Measurements from ENCODE around the gene NTM. TPM values are rescaled to one million over a fixed set of nuclear protein-coding genes. Genes with fewer than 3 reads are reported as not detected.

Gene NTM
- total and polyA plus RNA-seq, 2 donors (not counting 1 experiment from before 2014, with no cell fraction given), result 12.3 to 28.6 TPM

GRCh38 chr11:132264616-132265015, 894.2 kb downstream of the NTM start:
- Histone ChIP-seq H4K20me1 (ENCODE audit: control insufficient read depth, extremely low read depth, insufficient read depth, low read length) (no peaks in the 10 kb centered on the region), H3K4me3 (replicated peaks in 1 of 4; ENCODE audit: control extremely low read depth in 1 of 4, insufficient read depth in 1 of 4, low read depth in 3 of 4, low read length in 4 of 4) (no peak overlapping the region), H3K4me2 (ENCODE audit: extremely low read depth, insufficient read depth, low read length) (no peak overlapping the region), H3K9me3 (ENCODE audit: control insufficient read depth, insufficient read depth, low read depth, low read length) (no peaks in the 10 kb centered on the region), H3K79me2 (ENCODE audit: control insufficient read depth, insufficient read depth, low read length) (no peaks in the 10 kb centered on the region), H3K27me3 (ENCODE audit: control insufficient read depth, insufficient read depth, low read length) (no peaks in the 10 kb centered on the region), H3K9ac (ENCODE audit: insufficient read depth, low read length) (no peak overlapping the region), H3K36me3 (ENCODE audit: control insufficient read depth, insufficient read depth, low read length) (no peaks in the 10 kb centered on the region), H3K4me1 (ENCODE audit: control insufficient read depth, extremely low read depth, insufficient read depth, low read length) (no peaks in the 10 kb centered on the region), H2AFZ (ENCODE audit: low read length) (no peak overlapping the region), H3K27ac (ENCODE audit: insufficient read depth, low read length) (no peak overlapping the region)
- TF ChIP-seq CTCF (conservative IDR thresholded peaks at IDR 0.05 in 1 of 2, IDR thresholded peaks at IDR 0.05 in 1 of 2; ENCODE audit: low read depth in 1 of 2, low read length in 2 of 2), result no peak
- DNase-seq (ENCODE audit: low read depth in 2 of 2), result no peak

- Histone ChIP-seq H3K27ac (ENCODE audit: insufficient read depth, low read length) (no peak overlapping the region), H4K20me1 (ENCODE audit: control insufficient read depth, extremely low read depth, insufficient read depth, low read length) (no peaks in the 10 kb centered on the region), H3K9ac (ENCODE audit: insufficient read depth, low read length) (no peak overlapping the region), H3K27me3 (ENCODE audit: control insufficient read depth, insufficient read depth, low read length) (no peaks in the 10 kb centered on the region), H2AFZ (ENCODE audit: low read length) (no peak overlapping the region), H3K4me2 (ENCODE audit: extremely low read depth, insufficient read depth, low read length) (no peak overlapping the region), H3K4me1 (ENCODE audit: control insufficient read depth, extremely low read depth, insufficient read depth, low read length) (no peaks in the 10 kb centered on the region), H3K4me3 (replicated peaks in 1 of 4; ENCODE audit: control extremely low read depth in 1 of 4, insufficient read depth in 1 of 4, low read depth in 3 of 4, low read length in 4 of 4) (no peak overlapping the region), H3K79me2 (ENCODE audit: control insufficient read depth, insufficient read depth, low read length) (no peaks in the 10 kb centered on the region), H3K9me3 (ENCODE audit: control insufficient read depth, insufficient read depth, low read depth, low read length) (no peaks in the 10 kb centered on the region), H3K36me3 (ENCODE audit: control insufficient read depth, insufficient read depth, low read length) (no peaks in the 10 kb centered on the region)
- peak; percentile 42 to 77 for DNase-seq (ENCODE audit: low read depth in 2 of 2)
- peak; percentile 47 to 70 for TF ChIP-seq CTCF (conservative IDR thresholded peaks at IDR 0.05 in 1 of 2, IDR thresholded peaks at IDR 0.05 in 1 of 2; ENCODE audit: low read depth in 1 of 2, low read length in 2 of 2)
- TF ChIP-seq EZH2 (IDR thresholded peaks at IDR 0.05; ENCODE audit: low read length, missing control alignments), result no peak
Observed at GRCh38 chr11:132278801-132279574, 908.6 kb downstream of the NTM start.

DNA sequence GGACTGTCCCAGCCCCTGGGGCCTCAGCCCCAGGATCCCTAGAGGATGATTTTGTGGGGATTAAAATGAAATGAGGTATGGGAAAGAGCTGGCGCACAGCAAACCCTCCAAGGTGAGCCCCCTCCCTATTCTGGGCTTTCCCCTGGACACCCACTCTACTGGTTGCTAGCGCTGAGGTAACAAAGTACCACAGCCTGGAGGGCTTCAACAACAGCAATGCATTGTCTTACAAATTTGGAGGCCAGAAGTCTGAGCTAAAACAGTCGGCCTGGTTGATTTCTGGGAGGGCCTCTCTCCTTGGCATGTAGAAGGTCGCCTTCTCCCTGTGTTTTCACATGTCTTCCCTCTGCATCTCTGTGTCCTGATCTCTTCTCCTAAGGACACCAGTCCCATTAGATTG, 913.6 kb downstream of the NTM start:
- H3K4me2 ChIP-seq (ENCODE audit: extremely low read depth, insufficient read depth, low read length), result no peak overlapping the region
- no peak overlapping the region for H3K9ac ChIP-seq (ENCODE audit: insufficient read depth, low read length)
- TF ChIP-seq CTCF (conservative IDR thresholded peaks at IDR 0.05 in 1 of 2, IDR thresholded peaks at IDR 0.05 in 1 of 2; ENCODE audit: low read depth in 1 of 2, low read length in 2 of 2) (no peak), EZH2 (IDR thresholded peaks at IDR 0.05; ENCODE audit: low read length, missing control alignments) (no peak)
- no peaks in the 10 kb centered on the region for H3K27me3 ChIP-seq (ENCODE audit: control insufficient read depth, insufficient read depth, low read length)
- H3K36me3 ChIP-seq (ENCODE audit: control insufficient read depth, insufficient read depth, low read length), result no peaks in the 10 kb centered on the region
- no peaks in the 10 kb centered on the region for H4K20me1 ChIP-seq (ENCODE audit: control insufficient read depth, extremely low read depth, insufficient read depth, low read length)
- H3K4me1 ChIP-seq (ENCODE audit: control insufficient read depth, extremely low read depth, insufficient read depth, low read length), result no peaks in the 10 kb centered on the region
- H3K9me3 ChIP-seq (ENCODE audit: control insufficient read depth, insufficient read depth, low read depth, low read length), result no peaks in the 10 kb centered on the region
- H3K27ac ChIP-seq (ENCODE audit: insufficient read depth, low read length), result no peak overlapping the region
- H3K4me3 ChIP-seq (replicated peaks in 1 of 4; ENCODE audit: control extremely low read depth in 1 of 4, insufficient read depth in 1 of 4, low read depth in 3 of 4, low read length in 4 of 4), result no peak overlapping the region
- no peaks in the 10 kb centered on the region for H3K79me2 ChIP-seq (ENCODE audit: control insufficient read depth, insufficient read depth, low read length)
- H2AFZ ChIP-seq (ENCODE audit: low read length), result no peak overlapping the region
- DNase-seq (ENCODE audit: low read depth in 2 of 2), result no peak
